Naive thymus-derived CD8-positive, alpha-beta T cell (primary cell): ENCODE measurements around the gene TMIGD3. TPM values are rescaled to one million over a fixed set of nuclear protein-coding genes. Genes with fewer than 3 reads are reported as not detected.

Experiments used
- ATAC-seq, 2 donors: fragments of 150-1000 bp; cut with Tn5 transposase in 1 of 2; sonication (Bioruptor Pico), chemical (Tn5 transposase) in 1 of 2; 1 replicate in 1 of 2; 2 replicates in 1 of 2; pipeline ENCODE4 v1.10.0; 2021; ENCODE audit warnings: mild to moderate bottlenecking in 2 of 2, moderate library complexity in 2 of 2
- POLR2A ChIA-PET: fragments of 350-600 bp; sonication (Branson Sonifier 250); formaldehyde crosslinking; loops from one replicate; lab custom pipeline; 2021; ENCODE audit warnings: antibody characterized with exemption; lab: Charles Lee
- DNase-seq, 10 donors: peaks; one replicate each; pipeline versions ENCODE4 v3.0.0 to v3.0.0-alpha.2; 2020 to 2022
- H3K27ac Mint-ChIP-seq, 10 donors: one replicate each; pipeline ENCODE4 v1.8.0; 2020 to 2022; ENCODE audit warnings: mild to moderate bottlenecking in 10 of 10, mixed read lengths in 10 of 10, moderate library complexity in 4 of 10, inconsistent platforms in 1 of 10
- H3K27me3 Mint-ChIP-seq, 5 donors: one replicate each; pipeline ENCODE4 v1.8.0; 2021 to 2022; ENCODE audit warnings: mixed read lengths in 5 of 5
- H3K36me3 Mint-ChIP-seq, 3 donors: one replicate each; pipeline ENCODE4 v1.8.0; 2020 to 2022; ENCODE audit warnings: mixed read lengths in 3 of 3, mild to moderate bottlenecking in 2 of 3, inconsistent platforms in 1 of 3
- H3K4me1 Mint-ChIP-seq, 4 donors: one replicate each; pipeline ENCODE4 v1.8.0; 2021 to 2022; ENCODE audit warnings: mixed read lengths in 4 of 4
- H3K4me3 Mint-ChIP-seq, 10 donors: one replicate each; pipeline ENCODE4 v1.8.0; 2020 to 2022; ENCODE audit warnings: mild to moderate bottlenecking in 10 of 10, mixed read lengths in 10 of 10, moderate library complexity in 6 of 10, inconsistent platforms in 1 of 10
- H3K9me3 Mint-ChIP-seq, 9 donors: one replicate each; pipeline ENCODE4 v1.8.0; 2020 to 2022; ENCODE audit warnings: mixed read lengths in 9 of 9, mild to moderate bottlenecking in 3 of 9, inconsistent platforms in 1 of 9, moderate library complexity in 1 of 9
- polyA plus RNA-seq, 3 donors: library from polyadenylated mRNA; unstranded; fragments of 300-500 nt; fragmentation: Illumina TruSeq; gene quantifications; one replicate each; pipeline ENCODE4 v1.2.3, GENCODE V29; 2021
- total RNA-seq, 8 experiments: library from RNA in 2 of 8; stranded (reverse) in 2 of 8; gene quantifications; one replicate each; pipeline ENCODE4 v1.2.3 and lab custom pipeline; 2021 to 2026

Gene TMIGD3
- total and polyA plus RNA-seq, 5 experiments from 2014 or later, result not detected

GRCh38 chr1:111441573-111442192 lies 61.8 kb downstream of the TMIGD3 start:
- POLR2A ChIA-PET, result no interaction called here
- no peaks in the 10 kb centered on the region for H3K27me3 Mint-ChIP-seq
- peak; percentile 46 to 85 (median 64) for DNase-seq
- H3K4me3 Mint-ChIP-seq, result no peak overlapping the region
- H3K27ac Mint-ChIP-seq, result peak overlapping the region; percentile 46 to 89 (median 84)
- peaks cover 0 to 86% (median 17%) of the 10 kb centered on the region in 3 donors for H3K36me3 Mint-ChIP-seq
- ATAC-seq, result peak; percentile 97 to 98
- no peaks in the 10 kb centered on the region for H3K9me3 Mint-ChIP-seq
- H3K4me1 Mint-ChIP-seq, result peaks cover 13 to 38% (median 29%) of the 10 kb centered on the region in 4 donors

DNA sequence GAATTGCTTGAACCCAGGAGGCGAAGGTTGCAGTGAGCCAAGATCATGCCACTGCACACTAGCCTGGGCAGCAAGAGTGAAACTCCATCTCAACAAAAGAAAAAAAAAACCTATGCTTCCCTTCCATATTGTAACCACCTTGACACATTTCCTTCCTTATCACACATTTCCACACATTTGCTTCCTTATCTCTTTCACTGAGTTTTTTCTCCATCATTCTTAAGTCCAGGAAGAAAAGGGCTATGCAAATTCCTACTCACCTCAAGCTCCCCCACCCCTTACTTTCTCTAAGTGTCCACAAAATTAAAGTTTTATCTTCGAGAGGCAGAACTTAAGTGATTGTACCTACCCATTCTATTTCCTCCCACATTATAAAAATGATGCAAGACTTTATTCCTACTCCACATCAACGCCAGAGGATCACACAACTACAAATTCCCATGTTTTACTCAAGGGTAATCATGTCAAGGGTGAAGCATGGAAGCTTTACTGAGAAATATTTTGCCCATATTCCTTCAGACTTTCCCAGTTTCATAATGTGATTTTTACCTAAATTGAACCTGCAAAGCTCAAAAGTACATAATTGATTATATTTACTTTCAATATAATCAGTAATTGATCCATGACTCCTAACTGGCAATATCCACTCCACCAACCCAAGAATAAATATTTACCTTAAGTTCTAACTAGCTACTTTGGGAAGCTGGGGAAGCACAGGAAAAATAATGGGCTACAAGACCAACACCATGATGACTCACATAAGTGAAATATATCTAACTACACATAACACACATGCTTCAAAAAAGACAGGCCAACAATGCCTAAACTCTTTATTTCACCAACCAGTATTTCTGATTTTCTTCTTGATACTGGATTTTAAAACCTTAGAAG lies 63.7 kb downstream of the TMIGD3 start:
- H3K27me3 Mint-ChIP-seq, result no peaks in the 10 kb centered on the region
- peaks cover 0 to 68% (median 8%) of the 10 kb centered on the region in 3 donors for H3K36me3 Mint-ChIP-seq
- peaks cover 8 to 21% (median 17%) of the 10 kb centered on the region in 4 donors for H3K4me1 Mint-ChIP-seq
- ATAC-seq, result no peak
- peak overlapping the region in 8 of 10 donors; percentile 2 to 86 (median 48) for H3K27ac Mint-ChIP-seq
- POLR2A ChIA-PET, result interaction anchor here (0.6 to 1.5 kb wide), 5 partner anchors 9 to 306 kb away, joined by 3 to 5 read pairs (median 3); partner anchors contain the start of genes ADORA3, ATP5PB, TMIGD3 and WDR77
- H3K9me3 Mint-ChIP-seq, result no peaks in the 10 kb centered on the region
- DNase-seq, result no peak
- H3K4me3 Mint-ChIP-seq, result no peak overlapping the region

GRCh38 chr1:111436726-111437125 lies 66.7 kb downstream of the TMIGD3 start:
- Mint-ChIP-seq H3K27me3 (no peaks in the 10 kb centered on the region), H3K9me3 (no peaks in the 10 kb centered on the region), H3K4me3 (no peak overlapping the region), H3K27ac (peak overlapping the region in 8 of 10 donors; percentile 16 to 87 (median 60)), H3K4me1 (peaks cover 3 to 12% (median 9%) of the 10 kb centered on the region in 4 donors), H3K36me3 (peaks cover 0 to 38% (median 5%) of the 10 kb centered on the region in 3 donors)
- no peak for ATAC-seq
- DNase-seq, result no peak
- POLR2A ChIA-PET, result no interaction called here

Other genes starting within 250 kb of the TMIGD3 start
- not detected for gene CHIA, start 212.8 kb downstream of the TMIGD3 start, total RNA-seq
- not detected for gene CHIA, start 212.8 kb downstream of the TMIGD3 start, polyA plus RNA-seq
- gene OVGP1, start 75.9 kb downstream of the TMIGD3 start, total RNA-seq, result 1 to 10 TPM; 9.0 to 9.2 TPM
- gene OVGP1, start 75.9 kb downstream of the TMIGD3 start, polyA plus RNA-seq, result 1 to 10 TPM in 1 of 3 donors, under 1 TPM in 2; 0.18 to 1.2 (median 0.51) TPM
- gene WDR77, start 54.4 kb downstream of the TMIGD3 start, total RNA-seq, result 10 to 100 TPM; 35.4 to 35.9 TPM
- gene WDR77, start 54.4 kb downstream of the TMIGD3 start, polyA plus RNA-seq, result 10 to 100 TPM; 36.9 to 44.6 (median 43.9) TPM
- gene ATP5PB, start 54.2 kb downstream of the TMIGD3 start, total RNA-seq, result 100 to 1,000 TPM; 105 to 115 TPM
- 100 to 1,000 TPM; 411 to 437 (median 416) TPM for gene ATP5PB, start 54.2 kb downstream of the TMIGD3 start, polyA plus RNA-seq
- gene C1orf162, start 29.6 kb downstream of the TMIGD3 start, total RNA-seq, result 10 to 100 TPM; 58.1 to 59.7 TPM
- 100 to 1,000 TPM; 159 to 250 (median 243) TPM for gene C1orf162, start 29.6 kb downstream of the TMIGD3 start, polyA plus RNA-seq
- gene ADORA3, start within 50 bp of the TMIGD3 start, total RNA-seq, result under 1 TPM in 1 of 2 experiments, not detected in 1; 0.62 TPM
- gene ADORA3, start within 50 bp of the TMIGD3 start, polyA plus RNA-seq, result not detected
- 100 to 1,000 TPM; 124 to 130 TPM for gene RAP1A, start 116.2 kb upstream of the TMIGD3 start, total RNA-seq
- 10 to 100 TPM; 43.4 to 53.9 (median 50.0) TPM for gene RAP1A, start 116.2 kb upstream of the TMIGD3 start, polyA plus RNA-seq
- under 1 TPM; 0.70 to 0.77 TPM for gene INKA2, start 235.8 kb upstream of the TMIGD3 start, total RNA-seq
- gene INKA2, start 235.8 kb upstream of the TMIGD3 start, polyA plus RNA-seq, result not detected